Caco-2 (cell line): Measurements from ENCODE around the gene RUFY4. TPM values are rescaled to one million over a fixed set of nuclear protein-coding genes. Genes with fewer than 3 reads are reported as not detected.
A peak's percentile ranks its signal among the peaks of the same experiment; 100 is the strongest.

ENCODE experiments used
- BruUV-seq: library from RNA; stranded (reverse); fragments of 400-500 nt; replicated peaks from 2 replicates; lab custom pipeline; 2021; lab: Mats Ljungman, UMichigan
- CTCF ChIA-PET: fragments of 300-600 bp; sonication (Branson Sonifier 250); formaldehyde crosslinking; loops from one replicate; lab custom pipeline; 2022; ENCODE audit warnings: antibody characterized with exemption; lab: Charles Lee
- POLR2A ChIA-PET: fragments of 300-600 bp; sonication (Branson Sonifier 250); formaldehyde crosslinking; loops from one replicate; lab custom pipeline; 2022; ENCODE audit warnings: antibody characterized with exemption; lab: Charles Lee
- DNase-seq, 2 experiments: peaks; one replicate each; pipeline versions ENCODE4 v3.0.0 to v3.0.0-alpha.2; 2020 to 2022
- H3K27me3 ChIP-seq: replicated peaks from 2 replicates; pipeline ENCODE4 v1.6.0; 2011; ENCODE audit warnings: low read length; ENCODE audit not compliant: control insufficient read depth, insufficient read depth
- H3K36me3 ChIP-seq: 2 replicates; pipeline ENCODE4 v1.5.1; 2011; ENCODE audit warnings: low read length; ENCODE audit not compliant: control insufficient read depth, insufficient read depth
- H3K4me1 ChIP-seq: fragments of 250-450 bp; sonication (Bioruptor Pico); 2 replicates; pipeline ENCODE4 v1.5.1; 2020; ENCODE audit warnings: mild to moderate bottlenecking
- H3K4me3 ChIP-seq: 2 replicates; pipeline ENCODE4 v1.5.1; 2011; ENCODE audit warnings: low read depth, mild to moderate bottlenecking, control low read depth, low read length
- H3K9me3 ChIP-seq: fragments of 250-450 bp; sonication (Bioruptor Pico); 2 replicates; pipeline ENCODE4 v1.5.1; 2020; ENCODE audit warnings: mild to moderate bottlenecking, moderate library complexity
- H3K27ac Mint-ChIP-seq: one replicate; pipeline ENCODE4 v1.8.0; 2022; ENCODE audit warnings: mixed read lengths; ENCODE audit not compliant: unreplicated experiment
- H3K27me3 Mint-ChIP-seq: one replicate; pipeline ENCODE4 v1.8.0; 2022; ENCODE audit warnings: mixed read lengths; ENCODE audit not compliant: insufficient read depth, unreplicated experiment
- H3K36me3 Mint-ChIP-seq: one replicate; pipeline ENCODE4 v1.8.0; 2022; ENCODE audit warnings: mild to moderate bottlenecking, mixed read lengths; ENCODE audit not compliant: insufficient read depth, unreplicated experiment
- H3K4me1 Mint-ChIP-seq: one replicate; pipeline ENCODE4 v1.8.0; 2022; ENCODE audit warnings: low read depth, mixed read lengths; ENCODE audit not compliant: unreplicated experiment
- H3K4me3 Mint-ChIP-seq: one replicate; pipeline ENCODE4 v1.8.0; 2022; ENCODE audit warnings: mild to moderate bottlenecking, moderate library complexity, mixed read lengths; ENCODE audit not compliant: unreplicated experiment
- H3K9me3 Mint-ChIP-seq: one replicate; pipeline ENCODE4 v1.8.0; 2022; ENCODE audit warnings: mixed read lengths; ENCODE audit not compliant: unreplicated experiment
- intact Hi-C: fragments of 100-400 bp; cut with micrococcal nuclease; formaldehyde crosslinking; loops from one replicate; pipeline ENCODE4 v1.10.0; 2022; ENCODE audit not compliant: unreplicated experiment
- total RNA-seq: library from RNA; stranded (reverse); gene quantifications from 2 replicates; pipeline ENCODE4 v1.2.3, GENCODE V29; 2022
- TF ChIP-seq, protein P1 (sequence below), 2 experiments: fragments of 200-600 bp in 1 of 2; IDR thresholded peaks; 1 replicate in 1 of 2; 2 replicates in 1 of 2; pipeline versions ENCODE4 v1.5.1 to v1.8.0; 2011 to 2022; ENCODE audit warnings: antibody characterized with exemption in 1 of 2, control low read depth in 1 of 2, inconsistent platforms in 1 of 2, low read depth in 1 of 2, low read length in 1 of 2, mild to moderate bottlenecking in 1 of 2, moderate library complexity in 1 of 2; ENCODE audit not compliant: insufficient read depth in 1 of 2, severe bottlenecking in 1 of 2, unreplicated experiment in 1 of 2

The RUFY4 gene
- total RNA-seq, 1 experiment from 2014 or later, result not detected

DNA sequence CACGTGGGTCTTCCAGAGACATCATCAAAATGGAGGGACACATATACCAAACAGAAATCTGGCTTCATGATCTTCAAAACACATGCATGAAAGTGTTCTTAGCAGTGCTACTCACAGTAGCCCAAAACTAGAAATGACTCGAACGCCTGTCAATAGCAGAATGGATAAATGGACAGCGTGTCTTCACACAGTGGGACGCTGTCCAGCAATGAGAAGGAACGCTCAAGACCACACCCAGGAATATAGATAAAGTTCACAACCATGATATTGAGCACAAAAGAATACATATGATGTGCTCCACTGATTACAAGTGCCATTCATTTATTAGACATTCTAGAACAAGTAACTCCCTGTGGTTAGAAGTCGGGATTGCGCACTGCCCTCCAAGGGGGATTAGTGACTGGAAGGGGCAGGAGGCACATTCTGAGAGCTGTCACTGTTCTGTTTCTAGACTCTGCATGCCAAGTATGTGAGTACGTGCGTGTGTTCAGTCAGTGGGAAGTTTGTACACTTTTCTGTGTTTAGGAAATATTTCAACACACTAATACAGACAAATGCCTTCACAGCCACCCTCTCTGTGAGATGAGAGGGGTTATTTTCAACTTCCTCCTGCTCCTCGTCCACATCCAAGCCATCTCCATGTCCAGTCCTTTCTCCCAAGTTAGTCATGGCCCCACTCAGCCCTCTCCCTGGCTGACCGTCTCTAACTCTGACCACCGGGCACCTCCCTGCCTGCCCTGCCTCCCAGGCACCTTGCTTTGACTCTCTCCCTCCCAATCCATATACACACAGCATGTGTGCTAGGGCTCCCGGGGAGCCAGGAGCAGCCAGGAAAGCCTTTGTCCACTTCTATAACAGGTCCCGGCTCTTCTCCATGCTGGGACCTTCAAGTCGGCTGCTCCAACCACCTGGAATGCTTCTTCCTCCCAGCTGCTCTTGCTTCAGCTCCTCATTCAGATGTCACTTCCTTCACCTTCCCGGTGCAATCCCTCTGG is 39.4 kb upstream of the RUFY4 start:
- Mint-ChIP-seq H3K9me3 (no peaks in the 10 kb centered on the region), H3K36me3 (no peaks in the 10 kb centered on the region), H3K27me3 (no peaks in the 10 kb centered on the region), H3K4me1 (no peaks in the 10 kb centered on the region), H3K4me3 (no peak overlapping the region), H3K27ac (no peak overlapping the region)
- Histone ChIP-seq H3K4me3 (no peak overlapping the region), H3K27me3 (no peaks in the 10 kb centered on the region), H3K9me3 (no peaks in the 10 kb centered on the region), H3K4me1 (0 out of 2 replicates have a peak, but pooled peaks cover 3% of the 10 kb centered on the region), H3K36me3 (no peaks in the 10 kb centered on the region)
- intact Hi-C loops, result no loop called here
- BruUV-seq, result no TSS peak
- POLR2A ChIA-PET, result no interaction called here
- peak in 1 of 2 experiments; percentile 12 for DNase-seq
- CTCF ChIA-PET, result interaction anchor here (0.7 kb wide), 1 partner anchor 244 kb away, joined by 4 read pairs; no protein-coding TSS in a partner anchor
- TF ChIP-seq, protein P1, sequence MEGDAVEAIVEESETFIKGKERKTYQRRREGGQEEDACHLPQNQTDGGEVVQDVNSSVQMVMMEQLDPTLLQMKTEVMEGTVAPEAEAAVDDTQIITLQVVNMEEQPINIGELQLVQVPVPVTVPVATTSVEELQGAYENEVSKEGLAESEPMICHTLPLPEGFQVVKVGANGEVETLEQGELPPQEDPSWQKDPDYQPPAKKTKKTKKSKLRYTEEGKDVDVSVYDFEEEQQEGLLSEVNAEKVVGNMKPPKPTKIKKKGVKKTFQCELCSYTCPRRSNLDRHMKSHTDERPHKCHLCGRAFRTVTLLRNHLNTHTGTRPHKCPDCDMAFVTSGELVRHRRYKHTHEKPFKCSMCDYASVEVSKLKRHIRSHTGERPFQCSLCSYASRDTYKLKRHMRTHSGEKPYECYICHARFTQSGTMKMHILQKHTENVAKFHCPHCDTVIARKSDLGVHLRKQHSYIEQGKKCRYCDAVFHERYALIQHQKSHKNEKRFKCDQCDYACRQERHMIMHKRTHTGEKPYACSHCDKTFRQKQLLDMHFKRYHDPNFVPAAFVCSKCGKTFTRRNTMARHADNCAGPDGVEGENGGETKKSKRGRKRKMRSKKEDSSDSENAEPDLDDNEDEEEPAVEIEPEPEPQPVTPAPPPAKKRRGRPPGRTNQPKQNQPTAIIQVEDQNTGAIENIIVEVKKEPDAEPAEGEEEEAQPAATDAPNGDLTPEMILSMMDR (IDR thresholded peaks at IDR 0.05; ENCODE audit: insufficient read depth in 1 of 2, low read depth in 1 of 2, low read length in 1 of 2, severe bottlenecking in 1 of 2, unreplicated experiment in 1 of 2), result no peak

DNA sequence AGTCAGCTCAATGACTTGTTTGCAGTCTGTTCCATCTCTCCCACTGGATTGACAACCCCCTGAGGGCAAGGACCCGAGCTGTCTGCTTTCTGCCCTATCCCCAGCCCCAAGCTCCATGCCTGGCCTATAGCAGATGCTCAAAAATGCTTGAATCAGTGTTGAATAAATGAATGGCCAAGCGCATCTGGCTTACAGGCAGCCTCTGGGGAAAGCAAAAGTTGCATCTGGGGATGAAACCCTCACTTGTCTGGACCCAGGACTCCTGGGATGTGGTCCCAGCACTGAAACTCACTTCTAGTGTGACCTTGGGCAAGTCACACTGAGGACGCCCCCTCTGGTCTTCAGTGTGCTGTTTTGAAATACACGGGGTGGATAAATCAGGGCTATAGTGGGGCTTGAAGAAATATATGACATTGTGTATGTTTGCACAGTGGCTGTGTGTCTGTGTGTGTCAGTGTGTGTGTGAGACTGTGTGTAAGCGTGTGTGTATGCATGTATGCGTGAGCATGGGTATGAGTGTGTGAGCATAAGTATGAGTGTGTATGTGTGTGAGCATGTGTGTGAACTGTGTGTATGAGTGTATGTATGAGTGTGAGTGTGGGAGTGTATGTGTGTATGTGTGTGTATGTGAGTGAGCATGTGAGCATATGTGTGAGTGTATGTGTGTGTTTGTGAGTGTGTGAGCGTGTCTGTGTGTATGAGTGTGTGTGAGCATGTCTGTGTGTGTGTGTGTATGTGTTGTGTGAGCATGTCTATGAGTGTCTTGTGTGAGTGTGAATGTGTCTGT is 38.5 kb upstream of the RUFY4 start:
- POLR2A ChIA-PET, result no interaction called here
- H3K4me1 ChIP-seq, result 0 out of 2 replicates have a peak, but pooled peaks cover 5% of the 10 kb centered on the region
- CTCF ChIA-PET, result interaction anchor here (0.7 kb wide), 1 partner anchor 245 kb away, joined by 4 read pairs; no protein-coding TSS in a partner anchor

More for the DNA sequence above, 38.5 kb upstream of the RUFY4 start:
- Histone ChIP-seq H3K27me3 (no peaks in the 10 kb centered on the region), H3K36me3 (no peaks in the 10 kb centered on the region), H3K9me3 (no peaks in the 10 kb centered on the region), H3K4me3 (no peak overlapping the region)
- H3K27me3 Mint-ChIP-seq, result no peaks in the 10 kb centered on the region
- BruUV-seq, result no TSS peak
- intact Hi-C loops, result no loop called here
- no peak for DNase-seq
- no peaks in the 10 kb centered on the region for H3K4me1 Mint-ChIP-seq
- H3K27ac Mint-ChIP-seq, result no peak overlapping the region
- H3K9me3 Mint-ChIP-seq, result no peaks in the 10 kb centered on the region
- no peak overlapping the region for H3K4me3 Mint-ChIP-seq
- H3K36me3 Mint-ChIP-seq, result no peaks in the 10 kb centered on the region
- TF ChIP-seq, protein P1 (IDR thresholded peaks at IDR 0.05; ENCODE audit: insufficient read depth in 1 of 2, low read depth in 1 of 2, low read length in 1 of 2, severe bottlenecking in 1 of 2, unreplicated experiment in 1 of 2), result no peak
